ENCODE results near the gene RPP30. TPM values are rescaled to one million over a fixed set of nuclear protein-coding genes. Genes with fewer than 3 reads are reported as not detected.

RPP30 gene
- total RNA-seq, 1 donor, result 43.1 TPM

DNA sequence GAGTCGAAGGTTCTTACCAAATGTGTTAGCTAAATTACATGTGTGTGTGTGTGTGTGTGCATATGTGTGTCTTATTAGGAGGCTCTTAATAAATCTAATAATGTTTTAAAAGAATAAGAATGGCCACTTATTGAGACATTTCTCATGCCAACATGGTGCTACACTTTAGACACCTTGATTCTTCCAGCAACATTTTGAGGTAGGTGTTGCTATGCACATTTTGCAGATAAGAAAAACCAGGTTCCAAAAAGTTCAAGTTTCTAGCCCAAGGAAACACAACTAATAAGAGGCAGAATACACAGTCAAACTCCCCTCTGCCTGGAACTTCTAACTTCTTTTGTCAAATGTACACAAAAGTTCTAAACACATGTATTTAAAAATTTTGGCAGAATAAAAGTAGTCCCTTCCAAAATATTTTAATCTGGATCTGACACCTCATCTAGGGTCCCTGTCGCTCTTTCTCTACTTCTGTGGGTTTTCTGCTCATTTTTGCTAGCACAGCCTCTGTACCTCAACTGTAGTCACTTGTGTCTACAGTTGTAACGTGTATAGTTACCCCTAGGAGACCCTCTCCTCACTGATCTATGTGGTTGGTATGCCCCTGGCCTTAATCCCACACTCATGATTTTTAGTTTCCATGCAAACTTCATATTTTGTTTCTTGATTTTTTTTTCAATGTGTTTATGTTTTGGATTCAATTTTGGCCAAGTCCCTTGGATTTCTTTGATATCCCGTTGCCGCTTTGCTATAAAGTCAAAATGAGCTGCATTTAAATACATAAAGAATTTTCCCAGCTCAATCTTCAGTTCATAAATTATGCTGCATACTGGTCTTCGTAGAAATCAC is 44.8 kb downstream of the RPP30 start:
- H3K79me2 ChIP-seq (ENCODE audit: insufficient read depth, low read length), result peaks cover 6% of the 10 kb centered on the region
- peaks cover 27% of the 10 kb centered on the region for H3K36me3 ChIP-seq (ENCODE audit: insufficient read depth, low read length)
- no peaks in the 10 kb centered on the region for H3K9me3 ChIP-seq (ENCODE audit: low read depth, low read length)
- no peak for DNase-seq (ENCODE audit: insufficient read length, low spot score, missing footprints)
- H3K4me1 ChIP-seq (ENCODE audit: insufficient read depth, low read length), result peaks cover 31% of the 10 kb centered on the region
- no peak overlapping the region for H3K4me3 ChIP-seq (ENCODE audit: insufficient read depth, low read length)
- H3K27ac ChIP-seq (ENCODE audit: low read depth, low read length), result no peak overlapping the region
- H3K4me2 ChIP-seq (ENCODE audit: insufficient read depth, low read length), result no peak overlapping the region
- no peak overlapping the region for H2AFZ ChIP-seq (ENCODE audit: low read length)
- no peaks in the 10 kb centered on the region for H4K20me1 ChIP-seq (ENCODE audit: insufficient read depth, low read length)
- H3K27me3 ChIP-seq (ENCODE audit: insufficient read depth, low read length), result no peaks in the 10 kb centered on the region
- TF ChIP-seq, protein P1, sequence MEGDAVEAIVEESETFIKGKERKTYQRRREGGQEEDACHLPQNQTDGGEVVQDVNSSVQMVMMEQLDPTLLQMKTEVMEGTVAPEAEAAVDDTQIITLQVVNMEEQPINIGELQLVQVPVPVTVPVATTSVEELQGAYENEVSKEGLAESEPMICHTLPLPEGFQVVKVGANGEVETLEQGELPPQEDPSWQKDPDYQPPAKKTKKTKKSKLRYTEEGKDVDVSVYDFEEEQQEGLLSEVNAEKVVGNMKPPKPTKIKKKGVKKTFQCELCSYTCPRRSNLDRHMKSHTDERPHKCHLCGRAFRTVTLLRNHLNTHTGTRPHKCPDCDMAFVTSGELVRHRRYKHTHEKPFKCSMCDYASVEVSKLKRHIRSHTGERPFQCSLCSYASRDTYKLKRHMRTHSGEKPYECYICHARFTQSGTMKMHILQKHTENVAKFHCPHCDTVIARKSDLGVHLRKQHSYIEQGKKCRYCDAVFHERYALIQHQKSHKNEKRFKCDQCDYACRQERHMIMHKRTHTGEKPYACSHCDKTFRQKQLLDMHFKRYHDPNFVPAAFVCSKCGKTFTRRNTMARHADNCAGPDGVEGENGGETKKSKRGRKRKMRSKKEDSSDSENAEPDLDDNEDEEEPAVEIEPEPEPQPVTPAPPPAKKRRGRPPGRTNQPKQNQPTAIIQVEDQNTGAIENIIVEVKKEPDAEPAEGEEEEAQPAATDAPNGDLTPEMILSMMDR (IDR thresholded peaks at IDR 0.05; ENCODE audit: extremely low read depth, low read depth, low read length), result no peak

DNA sequence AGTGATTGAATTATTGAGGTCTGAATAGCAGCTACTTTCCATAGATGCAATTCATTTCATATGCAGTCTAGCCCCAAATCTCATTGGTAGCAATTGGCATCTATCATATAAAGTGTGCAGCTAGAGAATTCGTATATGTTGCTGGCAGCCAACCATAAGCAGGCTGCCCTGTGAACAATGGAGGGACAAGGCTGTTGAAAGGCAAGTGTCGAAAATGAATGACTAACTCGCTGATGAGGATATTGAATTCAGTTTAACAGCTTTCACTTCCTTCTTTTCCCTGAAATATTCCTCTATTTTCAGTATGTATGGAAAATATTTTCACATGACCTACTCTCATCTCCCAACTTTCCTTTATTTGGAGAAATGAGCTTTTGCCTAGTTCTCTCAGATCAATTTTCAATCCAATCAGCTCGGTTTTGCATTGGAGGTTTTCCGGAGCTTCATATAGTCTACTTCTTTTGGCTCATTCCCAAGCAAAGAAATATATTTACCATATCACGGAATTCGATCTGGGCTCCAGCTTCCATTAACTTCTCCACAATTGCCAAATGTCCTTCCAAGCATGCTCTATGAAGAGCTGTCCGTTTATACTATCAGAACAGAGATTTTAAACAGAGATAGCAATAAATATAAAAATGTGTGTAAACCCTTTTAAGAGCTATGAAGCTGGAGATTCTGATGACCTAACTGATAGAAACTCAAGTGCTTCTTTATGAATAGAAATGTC is 45.6 kb downstream of the RPP30 start:
- Histone ChIP-seq H3K4me3 (ENCODE audit: insufficient read depth, low read length) (no peak overlapping the region), H3K79me2 (ENCODE audit: insufficient read depth, low read length) (peaks cover 6% of the 10 kb centered on the region), H3K9me3 (ENCODE audit: low read depth, low read length) (no peaks in the 10 kb centered on the region), H3K4me2 (ENCODE audit: insufficient read depth, low read length) (no peak overlapping the region), H4K20me1 (ENCODE audit: insufficient read depth, low read length) (no peaks in the 10 kb centered on the region), H2AFZ (ENCODE audit: low read length) (no peak overlapping the region), H3K27me3 (ENCODE audit: insufficient read depth, low read length) (no peaks in the 10 kb centered on the region), H3K36me3 (ENCODE audit: insufficient read depth, low read length) (peaks cover 27% of the 10 kb centered on the region), H3K4me1 (ENCODE audit: insufficient read depth, low read length) (peaks cover 27% of the 10 kb centered on the region), H3K27ac (ENCODE audit: low read depth, low read length) (no peak overlapping the region)
- TF ChIP-seq, protein P1 (IDR thresholded peaks at IDR 0.05; ENCODE audit: extremely low read depth, low read depth, low read length), result no peak
- DNase-seq (ENCODE audit: insufficient read length, low spot score, missing footprints), result no peak

DNA sequence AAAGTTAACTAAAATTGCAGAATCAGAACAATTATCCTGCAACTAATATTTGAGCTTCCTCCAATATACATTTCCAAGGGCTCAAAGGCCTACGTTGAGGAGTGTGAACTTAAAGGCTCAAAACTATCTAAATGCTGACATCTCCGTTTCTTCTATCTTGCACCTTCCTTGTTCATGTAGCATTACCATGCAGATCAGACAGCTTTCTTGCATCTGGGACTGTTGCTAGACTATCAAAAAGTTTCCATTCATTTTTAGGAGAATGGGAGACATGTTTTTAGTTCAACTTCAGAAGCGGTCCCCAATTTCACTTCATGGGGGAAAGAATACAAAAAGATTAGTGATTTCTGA is 46.2 kb downstream of the RPP30 start:
- no peaks in the 10 kb centered on the region for H3K27me3 ChIP-seq (ENCODE audit: insufficient read depth, low read length)
- TF ChIP-seq, protein P1 (IDR thresholded peaks at IDR 0.05; ENCODE audit: extremely low read depth, low read depth, low read length), result no peak
- peaks cover 27% of the 10 kb centered on the region for H3K4me1 ChIP-seq (ENCODE audit: insufficient read depth, low read length)
- no peaks in the 10 kb centered on the region for H4K20me1 ChIP-seq (ENCODE audit: insufficient read depth, low read length)
- H3K4me3 ChIP-seq (ENCODE audit: insufficient read depth, low read length), result no peak overlapping the region
- no peak overlapping the region for H3K4me2 ChIP-seq (ENCODE audit: insufficient read depth, low read length)
- no peak overlapping the region for H3K27ac ChIP-seq (ENCODE audit: low read depth, low read length)
- H3K36me3 ChIP-seq (ENCODE audit: insufficient read depth, low read length), result peaks cover 23% of the 10 kb centered on the region
- DNase-seq (ENCODE audit: insufficient read length, low spot score, missing footprints), result no peak
- H3K79me2 ChIP-seq (ENCODE audit: insufficient read depth, low read length), result peaks cover 6% of the 10 kb centered on the region
- no peak overlapping the region for H2AFZ ChIP-seq (ENCODE audit: low read length)
- no peaks in the 10 kb centered on the region for H3K9me3 ChIP-seq (ENCODE audit: low read depth, low read length)
